ENCODE results near the gene KIF12.

- TF ChIP-seq, protein P1, sequence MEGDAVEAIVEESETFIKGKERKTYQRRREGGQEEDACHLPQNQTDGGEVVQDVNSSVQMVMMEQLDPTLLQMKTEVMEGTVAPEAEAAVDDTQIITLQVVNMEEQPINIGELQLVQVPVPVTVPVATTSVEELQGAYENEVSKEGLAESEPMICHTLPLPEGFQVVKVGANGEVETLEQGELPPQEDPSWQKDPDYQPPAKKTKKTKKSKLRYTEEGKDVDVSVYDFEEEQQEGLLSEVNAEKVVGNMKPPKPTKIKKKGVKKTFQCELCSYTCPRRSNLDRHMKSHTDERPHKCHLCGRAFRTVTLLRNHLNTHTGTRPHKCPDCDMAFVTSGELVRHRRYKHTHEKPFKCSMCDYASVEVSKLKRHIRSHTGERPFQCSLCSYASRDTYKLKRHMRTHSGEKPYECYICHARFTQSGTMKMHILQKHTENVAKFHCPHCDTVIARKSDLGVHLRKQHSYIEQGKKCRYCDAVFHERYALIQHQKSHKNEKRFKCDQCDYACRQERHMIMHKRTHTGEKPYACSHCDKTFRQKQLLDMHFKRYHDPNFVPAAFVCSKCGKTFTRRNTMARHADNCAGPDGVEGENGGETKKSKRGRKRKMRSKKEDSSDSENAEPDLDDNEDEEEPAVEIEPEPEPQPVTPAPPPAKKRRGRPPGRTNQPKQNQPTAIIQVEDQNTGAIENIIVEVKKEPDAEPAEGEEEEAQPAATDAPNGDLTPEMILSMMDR (IDR thresholded peaks at IDR 0.05; ENCODE audit: poor library complexity): no peak
- no peak for TF ChIP-seq EZH2 (IDR thresholded peaks at IDR 0.05; ENCODE audit: borderline replicate concordance)
Observed at GRCh38 chr9:114048533-114049415, 50.3 kb downstream of the KIF12 start.
